GM18499 (cell line): ENCODE measurements around the gene EFS.

ENCODE experiments used
- ATAC-seq: cut with Tn5 transposase; IDR thresholded peaks from one replicate; pipeline ENCODE4 v1.9.1; 2021; ENCODE audit warnings: moderate number of reproducible peaks; ENCODE audit not compliant: insufficient read depth, unreplicated experiment

EFS gene

DNA sequence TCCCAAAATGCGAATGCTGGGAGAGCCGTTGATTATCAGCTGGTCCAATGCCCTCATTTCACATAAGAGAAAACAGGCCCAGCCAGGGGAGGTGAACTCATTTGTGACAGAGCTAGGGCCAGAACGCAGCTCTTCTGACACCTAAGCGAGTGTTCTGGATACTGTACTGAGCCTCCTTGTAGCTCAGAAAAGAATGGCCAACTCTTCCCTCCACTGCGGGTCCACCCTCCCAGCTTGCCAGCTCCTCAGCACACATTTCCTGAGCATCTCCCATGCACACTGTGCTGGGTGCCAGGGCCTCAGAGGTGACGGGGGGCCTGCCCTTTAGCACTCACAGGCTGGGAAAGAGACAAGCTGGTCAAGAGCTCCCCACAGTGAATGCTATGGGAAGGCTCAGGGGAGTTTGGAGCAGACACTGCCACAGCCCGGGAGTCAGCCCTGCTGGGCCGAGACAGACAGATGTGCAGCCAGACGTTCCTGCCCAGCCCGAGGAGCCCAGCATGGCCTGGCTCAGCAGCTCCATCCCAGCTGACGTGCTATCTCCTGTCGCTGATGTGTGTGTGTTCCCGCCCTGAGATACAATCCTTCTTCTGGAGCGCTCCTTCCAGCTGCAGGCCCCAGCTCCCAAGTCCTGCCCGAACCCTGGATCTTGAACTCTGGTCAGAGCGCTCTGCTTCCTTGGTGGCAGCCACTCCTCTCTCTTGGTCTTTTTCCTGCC is 15.4 kb upstream of the EFS start:
- ATAC-seq = no peak

DNA sequence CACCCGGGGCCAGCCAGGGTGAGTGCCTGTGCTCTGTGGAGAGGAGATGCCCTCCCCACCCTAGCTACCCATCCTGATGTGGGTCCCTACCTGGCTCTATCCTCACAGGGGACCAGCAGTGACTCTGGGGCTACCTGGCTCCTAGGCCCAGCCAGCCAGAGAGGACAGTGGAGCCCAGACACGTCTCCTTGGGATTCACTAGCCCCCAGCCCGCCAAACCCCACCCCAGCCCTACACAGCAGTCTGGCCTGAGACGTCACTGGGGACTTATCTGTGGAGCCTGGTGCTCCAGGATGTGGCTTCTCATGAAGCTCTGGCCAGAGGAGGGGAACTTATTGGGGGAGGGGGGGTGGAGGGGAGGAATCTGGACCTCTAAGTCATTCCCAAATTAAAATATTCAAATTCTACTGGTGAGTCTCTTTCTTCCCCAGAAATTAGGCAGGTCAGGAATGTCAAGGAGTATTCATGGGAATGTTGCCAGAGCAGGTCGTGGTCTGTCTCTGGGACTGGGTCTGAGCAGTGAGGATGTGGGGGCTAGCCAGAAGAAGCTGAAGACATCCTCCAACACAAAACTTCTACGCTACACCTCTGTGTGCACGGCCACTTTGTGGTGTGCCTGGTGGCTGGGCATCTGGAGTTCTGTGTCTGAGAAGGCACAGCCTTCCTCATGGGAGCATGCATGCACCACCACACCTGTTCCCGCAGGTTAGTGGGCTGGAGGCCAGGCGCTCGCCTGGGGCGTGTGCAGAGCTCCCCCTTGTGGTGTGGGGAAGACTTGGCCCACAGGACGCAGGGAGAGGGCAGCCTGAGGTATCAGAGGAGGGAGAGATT is 14.6 kb upstream of the EFS start:
- no peak for ATAC-seq

- no peak for ATAC-seq
Measured at GRCh38 chr14:23378612-23379220, 13.7 kb upstream of the EFS start.

- ATAC-seq = no peak
Measured at GRCh38 chr14:23377573-23378563, 12.9 kb upstream of the EFS start.

GRCh38 chr14:23377198-23377550 is 12.2 kb upstream of the EFS start:
- ATAC-seq = no peak

- ATAC-seq = no peak
Measured at GRCh38 chr14:23376482-23377197, 11.7 kb upstream of the EFS start, which contains the start of gene CMTM5. Gene CMTM5 (plus strand): TSS chr14:23377046. CDS start chr14:23377252, 206 bp downstream.

GRCh38 chr14:23375527-23376251 is 10.7 kb upstream of the EFS start:
- no peak for ATAC-seq

- ATAC-seq = no peak
Measured at GRCh38 chr14:23373041-23373440, 8.1 kb upstream of the EFS start.

- ATAC-seq = no peak
Measured at GRCh38 chr14:23372509-23372908, 7.5 kb upstream of the EFS start, which contains the start of gene IL25. Gene IL25 (plus strand): TSS chr14:23372809.

DNA sequence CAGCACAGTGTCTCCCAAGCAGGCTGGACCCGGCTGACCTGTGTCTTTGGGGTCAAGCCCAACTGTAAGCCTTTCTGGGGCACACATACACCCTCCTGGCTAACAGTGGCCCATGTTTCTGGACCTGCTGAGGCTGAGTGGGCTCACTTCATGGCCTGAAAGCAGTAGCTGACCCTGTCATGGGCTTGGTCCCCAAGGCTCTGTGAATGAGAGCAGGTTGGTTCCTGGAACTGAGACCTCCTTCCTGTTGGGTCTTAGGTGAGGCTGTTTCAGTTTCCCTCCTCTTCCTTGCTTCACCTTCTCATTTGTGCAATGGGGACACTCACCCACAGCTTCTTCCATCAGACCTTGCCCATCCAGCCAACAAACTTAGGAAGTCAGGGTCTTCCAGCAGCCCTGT is 6.9 kb upstream of the EFS start:
- ATAC-seq = no peak

GRCh38 chr14:23370221-23370620 is 5.2 kb upstream of the EFS start:
- ATAC-seq = no peak

DNA sequence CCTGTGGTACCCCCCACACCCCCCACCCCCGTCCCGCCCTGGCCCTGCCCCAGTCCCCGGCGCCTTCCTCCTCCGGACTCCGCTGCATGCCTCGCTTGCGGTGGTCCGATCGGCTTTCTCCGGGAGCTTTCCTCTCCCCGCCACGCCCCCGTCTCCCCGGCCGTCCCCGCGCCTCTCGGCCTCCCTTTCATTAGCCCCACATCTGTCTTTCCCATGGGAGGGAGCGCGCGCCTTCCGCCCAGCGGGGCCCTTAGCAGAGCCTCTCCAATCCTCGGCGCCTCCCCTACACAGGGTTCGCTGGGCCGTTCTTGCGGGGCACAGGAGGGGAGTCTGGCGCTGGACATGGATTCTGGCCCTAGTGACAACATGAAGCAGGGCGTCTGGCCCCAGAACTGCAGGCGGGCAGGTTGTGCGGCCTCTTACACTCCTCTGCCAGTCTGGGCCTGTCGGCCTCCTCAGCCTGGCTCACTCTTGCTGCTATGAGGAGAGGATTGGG is 1.5 kb upstream of the EFS start:
- no peak for ATAC-seq

- ATAC-seq = no peak
Measured at GRCh38 chr14:23365732-23366425, 907 bp upstream of the EFS start.

DNA sequence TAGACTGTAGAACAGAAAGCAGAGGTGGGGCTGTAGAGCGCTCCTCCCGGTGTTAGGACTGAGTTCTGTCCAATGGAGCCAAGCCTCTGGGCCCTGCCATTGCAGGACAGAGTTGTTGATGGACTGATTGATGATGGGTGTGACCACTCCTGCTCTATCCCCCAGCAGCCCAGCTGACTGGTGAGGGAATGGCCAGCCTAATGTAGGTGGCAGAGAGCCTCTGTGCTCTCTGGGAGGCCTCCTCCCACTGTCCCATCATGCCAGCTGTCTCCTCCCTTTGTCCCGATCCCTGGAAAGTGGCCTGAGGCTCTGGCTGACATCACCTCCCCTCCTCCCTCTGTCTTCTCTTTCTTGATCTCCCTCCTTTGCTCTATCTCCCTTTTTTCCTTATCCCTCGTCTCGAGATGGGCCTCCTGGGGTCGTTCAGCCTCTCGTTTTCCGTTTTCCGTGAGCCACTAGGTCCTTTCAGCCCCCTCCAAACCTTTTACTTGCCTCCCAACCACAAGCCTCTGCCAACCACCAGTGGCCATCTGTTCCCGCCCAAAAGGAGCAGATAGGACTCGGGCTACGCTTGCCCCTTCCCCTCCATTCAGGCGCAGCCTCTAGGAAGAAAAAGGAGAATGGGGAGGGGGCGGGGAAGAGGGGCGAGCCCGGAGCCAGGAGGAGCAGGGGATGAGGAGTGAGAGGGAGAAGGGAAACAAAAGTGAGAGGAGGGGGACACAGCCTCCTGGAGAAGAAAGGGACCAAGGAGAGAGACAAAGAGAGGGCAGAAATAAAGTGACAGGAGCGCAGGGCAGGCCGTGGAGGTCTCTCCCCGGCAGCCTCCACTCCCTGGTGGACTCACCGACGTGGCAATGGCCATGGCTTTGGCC is 572 bp downstream of the EFS start:
- ATAC-seq = no peak

DNA sequence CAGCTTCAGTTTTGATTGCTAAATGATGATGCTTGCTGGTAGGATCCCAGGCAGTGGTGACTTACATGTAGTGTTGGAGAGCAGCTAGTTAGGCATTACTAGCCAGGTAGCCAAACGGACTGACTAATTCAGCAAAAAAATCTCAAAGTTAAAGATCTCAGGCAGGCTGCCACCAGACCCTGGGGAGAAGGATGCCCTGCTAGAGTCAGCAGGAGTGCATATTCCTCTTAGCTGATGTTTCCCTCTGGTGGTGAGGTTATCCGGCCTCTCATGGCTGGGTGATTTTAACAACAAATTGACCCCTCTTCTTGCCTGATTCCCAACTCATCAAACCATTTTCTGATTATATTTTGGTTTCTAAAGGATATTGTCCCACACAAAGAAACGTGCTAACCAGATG is 2.8 kb downstream of the EFS start:
- ATAC-seq = no peak

DNA sequence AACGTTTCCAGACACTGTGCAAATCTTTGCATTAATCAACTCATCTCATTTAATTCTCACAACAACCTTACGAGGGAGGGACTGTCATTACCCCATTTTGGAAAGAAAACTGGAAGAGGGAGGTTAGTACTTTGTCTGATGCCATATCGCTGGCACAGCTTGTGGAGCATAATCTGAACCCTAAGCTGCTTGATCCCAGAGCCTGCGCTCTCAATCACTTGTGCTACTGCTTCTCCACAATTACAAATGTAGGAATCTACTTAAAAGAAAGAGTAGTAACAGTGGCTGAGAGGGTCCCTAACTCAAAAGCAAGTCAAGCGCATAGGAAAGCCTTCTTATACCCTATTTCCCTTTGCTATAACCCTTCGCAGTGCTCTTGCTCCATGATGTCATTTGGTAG is 3.2 kb downstream of the EFS start:
- no peak for ATAC-seq

DNA sequence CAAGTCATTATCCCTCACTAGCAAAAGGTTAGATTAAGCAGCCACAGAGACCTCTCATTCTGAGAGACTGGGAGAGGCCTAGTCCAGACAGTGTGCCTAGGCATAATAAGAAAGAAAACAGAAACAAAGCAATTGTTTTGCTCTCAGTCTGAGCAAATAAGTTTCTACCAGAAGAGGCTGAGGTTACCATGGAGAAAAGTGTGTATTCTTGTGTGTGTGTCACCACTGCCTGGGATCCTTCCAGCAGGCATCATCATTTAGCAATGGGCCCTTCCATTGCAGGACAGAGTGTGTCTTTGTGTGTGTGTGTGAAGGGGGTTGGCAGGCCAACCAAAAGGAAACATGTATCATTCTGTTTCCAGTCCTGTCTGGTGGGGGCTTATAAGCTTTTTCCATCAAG is 3.7 kb downstream of the EFS start:
- ATAC-seq = no peak
